ENCODE measurements around the gene YBEY.

Gene YBEY

DNA sequence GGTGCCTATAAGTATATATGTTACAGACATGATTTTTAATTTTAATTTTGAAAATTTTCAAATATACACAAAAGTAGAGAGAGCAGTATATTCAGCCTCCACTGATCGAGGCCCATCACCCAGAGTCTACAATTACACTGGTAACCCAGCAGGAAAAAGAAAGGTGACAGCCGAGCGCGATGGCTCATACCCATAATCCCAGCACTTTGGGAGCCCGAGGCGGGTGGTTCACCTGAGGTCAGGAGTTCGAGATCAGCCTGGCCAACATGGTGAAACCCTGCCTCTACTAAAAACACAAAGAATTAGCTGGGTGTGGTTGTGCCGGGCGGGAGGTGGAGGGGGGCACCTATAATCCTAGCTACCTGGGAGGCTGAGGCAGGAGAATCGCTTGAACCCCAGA is 1.4 kb downstream of the YBEY start:
- TF ChIP-seq, protein P1, sequence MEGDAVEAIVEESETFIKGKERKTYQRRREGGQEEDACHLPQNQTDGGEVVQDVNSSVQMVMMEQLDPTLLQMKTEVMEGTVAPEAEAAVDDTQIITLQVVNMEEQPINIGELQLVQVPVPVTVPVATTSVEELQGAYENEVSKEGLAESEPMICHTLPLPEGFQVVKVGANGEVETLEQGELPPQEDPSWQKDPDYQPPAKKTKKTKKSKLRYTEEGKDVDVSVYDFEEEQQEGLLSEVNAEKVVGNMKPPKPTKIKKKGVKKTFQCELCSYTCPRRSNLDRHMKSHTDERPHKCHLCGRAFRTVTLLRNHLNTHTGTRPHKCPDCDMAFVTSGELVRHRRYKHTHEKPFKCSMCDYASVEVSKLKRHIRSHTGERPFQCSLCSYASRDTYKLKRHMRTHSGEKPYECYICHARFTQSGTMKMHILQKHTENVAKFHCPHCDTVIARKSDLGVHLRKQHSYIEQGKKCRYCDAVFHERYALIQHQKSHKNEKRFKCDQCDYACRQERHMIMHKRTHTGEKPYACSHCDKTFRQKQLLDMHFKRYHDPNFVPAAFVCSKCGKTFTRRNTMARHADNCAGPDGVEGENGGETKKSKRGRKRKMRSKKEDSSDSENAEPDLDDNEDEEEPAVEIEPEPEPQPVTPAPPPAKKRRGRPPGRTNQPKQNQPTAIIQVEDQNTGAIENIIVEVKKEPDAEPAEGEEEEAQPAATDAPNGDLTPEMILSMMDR (IDR thresholded peaks at IDR 0.05; ENCODE audit: low read depth, low read length): no peak
- H3K4me3 ChIP-seq (replicated peaks in 1 of 2; ENCODE audit: low read depth in 2 of 2, low read length in 2 of 2): peak overlapping the region in 1 of 2 donors; percentile 81
- no peak for DNase-seq (ENCODE audit: low read depth in 2 of 2)

DNA sequence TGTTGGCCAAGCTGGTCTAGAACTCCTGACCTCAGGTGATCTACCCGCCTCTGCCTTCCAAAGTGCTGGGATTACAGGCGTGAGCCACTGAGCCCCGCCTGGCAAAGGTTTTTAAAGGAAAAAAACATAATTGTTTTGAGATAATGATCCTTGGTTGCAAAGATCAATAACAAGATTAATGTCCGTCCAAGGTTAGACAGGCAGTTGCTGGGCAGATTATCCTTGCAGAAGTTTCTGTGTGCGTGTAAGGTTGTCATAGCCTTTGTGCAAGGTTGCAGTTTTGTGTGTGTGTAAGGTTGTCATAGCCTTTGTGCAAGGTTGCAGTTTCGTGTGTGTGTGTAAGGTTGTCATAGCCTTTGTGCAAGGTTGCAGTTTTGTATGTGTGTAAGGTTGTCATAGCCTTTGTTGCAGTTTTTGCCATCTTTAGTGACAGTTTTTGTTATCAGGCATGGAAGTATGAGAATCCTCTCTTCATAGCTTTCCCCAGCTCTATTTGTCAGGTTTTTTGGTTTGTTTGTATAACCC is 3.6 kb downstream of the YBEY start:
- H3K4me3 ChIP-seq (replicated peaks in 1 of 2; ENCODE audit: low read depth in 2 of 2, low read length in 2 of 2): no peak overlapping the region
- DNase-seq (ENCODE audit: low read depth in 2 of 2): no peak
- TF ChIP-seq, protein P1 (IDR thresholded peaks at IDR 0.05; ENCODE audit: low read depth, low read length): no peak

DNA sequence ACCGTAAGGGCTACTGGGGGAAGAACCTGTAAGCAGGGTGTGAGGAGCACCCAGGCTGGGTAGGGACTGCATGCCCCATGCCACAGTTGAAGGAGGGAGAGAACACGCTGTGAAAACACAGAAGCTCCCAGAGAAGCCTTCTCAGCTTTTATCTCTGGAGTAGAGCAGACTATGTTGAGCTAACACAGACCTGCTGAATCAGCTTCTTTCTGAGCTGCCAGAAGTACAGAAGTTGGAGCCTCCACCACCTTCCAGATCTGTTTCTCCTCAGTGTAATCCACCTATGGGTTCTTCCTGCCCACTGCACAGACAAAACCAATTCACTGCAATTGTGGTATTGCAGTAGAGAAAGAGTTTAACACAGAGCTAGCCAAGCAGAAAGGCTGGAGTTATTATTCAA is 5.4 kb downstream of the YBEY start:
- TF ChIP-seq, protein P1 (IDR thresholded peaks at IDR 0.05; ENCODE audit: low read depth, low read length): no peak
- no peak overlapping the region for H3K4me3 ChIP-seq (replicated peaks in 1 of 2; ENCODE audit: low read depth in 2 of 2, low read length in 2 of 2)
- DNase-seq (ENCODE audit: low read depth in 2 of 2): no peak

DNA sequence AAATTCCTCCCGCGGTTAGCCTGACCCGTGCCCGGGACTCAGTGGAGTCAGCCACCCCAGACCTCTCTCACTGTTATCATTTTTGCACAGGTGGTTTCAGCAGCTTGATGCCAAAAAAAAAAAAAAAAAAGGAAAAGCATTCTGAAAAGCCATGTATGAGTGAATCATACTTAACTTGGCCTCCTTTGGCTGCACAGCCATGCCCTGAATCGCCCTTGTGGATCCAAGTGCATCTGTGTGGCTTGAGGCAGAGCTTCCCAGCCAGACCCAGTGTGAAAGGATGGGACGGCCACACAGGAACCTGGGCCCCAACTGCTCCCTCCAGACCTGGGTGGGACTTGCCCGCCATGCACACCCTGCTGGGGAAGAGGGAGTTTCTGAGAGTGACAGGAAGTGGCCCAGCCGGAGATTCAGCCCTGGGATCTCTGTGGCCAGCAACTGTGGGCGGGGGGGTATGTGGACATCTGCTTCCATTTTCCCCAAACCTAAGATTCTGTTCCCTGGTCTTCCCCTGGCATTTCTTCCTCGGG is 8.6 kb downstream of the YBEY start:
- H3K4me3 ChIP-seq (replicated peaks in 1 of 2; ENCODE audit: low read depth in 2 of 2, low read length in 2 of 2): no peak overlapping the region
- TF ChIP-seq, protein P1 (IDR thresholded peaks at IDR 0.05; ENCODE audit: low read depth, low read length): no peak
- peak; percentile 47 to 76 for DNase-seq (ENCODE audit: low read depth in 2 of 2)

DNA sequence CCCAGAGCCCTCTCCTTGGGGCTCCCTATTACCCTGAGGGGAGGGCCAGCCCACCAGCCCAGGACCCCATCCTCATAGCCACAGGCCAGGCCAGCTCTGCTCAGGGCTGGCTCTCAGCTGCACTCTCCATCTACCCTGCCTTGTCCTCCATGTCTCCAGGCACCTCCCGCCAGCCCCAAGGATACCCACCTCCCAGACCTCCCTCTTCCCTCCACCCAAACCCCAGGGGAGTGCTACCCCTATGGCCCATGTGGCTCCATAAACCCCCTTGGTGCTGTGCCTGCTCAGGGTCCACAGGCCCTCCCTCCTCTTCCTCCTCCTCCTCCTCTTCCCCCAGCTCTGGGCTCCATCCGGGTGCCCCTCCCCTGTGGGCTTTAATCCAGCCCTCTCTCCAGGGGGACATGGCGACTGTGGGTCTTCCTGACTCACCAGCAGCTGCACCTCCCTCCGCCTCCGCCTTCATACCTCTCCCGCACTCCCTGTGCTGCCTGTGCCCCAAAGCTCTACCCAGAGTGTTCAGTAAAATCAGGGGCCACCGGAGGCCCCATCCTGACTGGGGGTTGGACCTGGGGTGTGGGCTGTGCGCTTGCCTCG is 9.1 kb downstream of the YBEY start:
- no peak overlapping the region for H3K4me3 ChIP-seq (replicated peaks in 1 of 2; ENCODE audit: low read depth in 2 of 2, low read length in 2 of 2)
- peak; percentile 43 to 69 for DNase-seq (ENCODE audit: low read depth in 2 of 2)
- TF ChIP-seq, protein P1 (IDR thresholded peaks at IDR 0.05; ENCODE audit: low read depth, low read length): no peak

DNA sequence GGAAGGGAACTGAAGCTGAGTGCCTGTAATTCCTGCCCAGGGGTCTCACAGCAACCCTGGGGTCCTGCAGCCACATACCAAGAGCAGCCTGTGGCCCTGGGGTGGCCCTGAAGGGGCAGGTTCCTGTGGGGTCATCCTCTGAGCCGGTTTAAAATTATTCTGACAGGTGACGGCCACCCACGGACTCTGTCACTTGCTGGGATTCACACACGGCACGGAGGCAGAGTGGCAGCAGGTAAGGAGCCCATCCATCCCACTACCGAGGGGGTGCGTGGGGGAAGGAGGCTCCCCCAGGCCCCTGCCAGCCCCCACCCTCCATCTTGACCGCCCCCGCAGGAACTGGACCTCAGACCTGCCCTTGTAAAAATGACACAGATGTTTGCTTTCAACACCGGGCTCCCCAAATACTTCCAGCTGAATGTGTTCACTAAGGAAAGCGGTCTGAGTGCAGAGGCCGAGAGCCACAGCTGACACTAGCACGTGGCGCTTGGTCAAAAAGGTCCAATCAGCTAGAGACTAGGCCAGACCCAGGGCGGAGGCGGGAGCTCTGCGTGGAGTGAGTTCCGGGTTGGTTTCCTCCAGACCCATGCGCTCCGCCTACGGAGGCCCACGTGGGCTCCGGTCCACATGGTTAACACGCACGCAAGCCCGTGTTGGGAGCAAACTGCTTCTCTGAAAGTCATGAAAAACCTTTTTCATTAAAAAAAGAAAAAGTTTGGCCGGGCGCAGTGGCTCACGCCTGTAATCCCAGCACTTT is 10.0 kb downstream of the YBEY start:
- DNase-seq (ENCODE audit: low read depth in 2 of 2): peak; percentile 88 to 93
- TF ChIP-seq, protein P1 (IDR thresholded peaks at IDR 0.05; ENCODE audit: low read depth, low read length): no peak
- H3K4me3 ChIP-seq (replicated peaks in 1 of 2; ENCODE audit: low read depth in 2 of 2, low read length in 2 of 2): no peak overlapping the region
